Activated CD4-positive, alpha-beta T cell treated with anti-CD3 and anti-CD28 coated beads, Interleukin-2, amount 10 ng/mL, durations not matched to agents 24 days and 14 days (primary cell): ENCODE results near the gene TMEM245. TPM values are rescaled to one million over a fixed set of nuclear protein-coding genes. Genes with fewer than 3 reads are reported as not detected.

Source experiments
- DNase-seq: peaks from one replicate; pipeline ENCODE4 v3.0.0; 2022
- H3K27ac Mint-ChIP-seq: one replicate; pipeline ENCODE4 v1.8.0; 2022; ENCODE audit warnings: mild to moderate bottlenecking, mixed read lengths
- H3K27me3 Mint-ChIP-seq: one replicate; pipeline ENCODE4 v1.8.0; 2022; ENCODE audit warnings: mixed read lengths
- H3K36me3 Mint-ChIP-seq: one replicate; pipeline ENCODE4 v1.8.0; 2022; ENCODE audit warnings: low read depth, mild to moderate bottlenecking, mixed read lengths
- H3K4me1 Mint-ChIP-seq: one replicate; pipeline ENCODE4 v1.8.0; 2021; ENCODE audit warnings: mixed read lengths
- H3K4me3 Mint-ChIP-seq: one replicate; pipeline ENCODE4 v1.8.0; 2022; ENCODE audit warnings: mild to moderate bottlenecking, moderate library complexity, mixed read lengths
- H3K9me3 Mint-ChIP-seq: one replicate; pipeline ENCODE4 v1.8.0; 2021; ENCODE audit warnings: mixed read lengths
- intact Hi-C: fragments of 100-400 bp; cut with micrococcal nuclease; formaldehyde crosslinking; loops from one replicate; pipeline ENCODE4 v1.15.1; 2023
- total RNA-seq: library from RNA; stranded (reverse); gene quantifications from 2 replicates; pipeline ENCODE4 v1.2.3, GENCODE V29; 2022

Gene TMEM245
- total RNA-seq, 1 donor from 2014 or later = 26.7 TPM

DNA sequence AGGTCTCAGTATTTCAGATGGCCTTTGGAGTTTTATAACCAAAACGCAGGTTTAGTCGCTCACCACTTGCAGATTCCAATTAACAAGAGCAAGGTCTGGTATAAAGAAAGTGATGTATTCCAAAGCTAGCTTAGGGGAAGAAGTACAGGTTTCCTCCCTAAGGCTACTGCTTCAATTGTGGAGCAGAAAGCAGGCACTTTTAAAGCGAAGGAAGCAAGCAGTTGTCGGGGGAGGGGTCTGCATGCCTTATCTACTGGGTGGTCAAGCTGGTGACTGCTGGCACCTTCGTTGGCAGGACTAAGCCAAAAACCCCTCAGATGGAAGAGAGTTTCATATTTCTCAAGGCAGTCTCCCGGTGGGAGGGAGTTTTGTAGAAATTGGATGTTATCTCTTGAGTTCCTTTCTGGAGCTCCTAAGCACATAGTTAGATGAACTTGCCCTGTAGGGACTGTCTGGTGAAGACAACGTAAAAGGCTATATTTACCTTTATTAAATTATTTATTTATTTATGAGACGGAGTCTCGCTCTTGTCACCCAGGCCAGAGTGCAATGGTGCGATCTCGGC lies 1.6 kb upstream of the TMEM245 start:
- no peak overlapping the region for H3K4me3 Mint-ChIP-seq
- H3K27me3 Mint-ChIP-seq = no peaks in the 10 kb centered on the region
- H3K9me3 Mint-ChIP-seq = peaks cover 3% of the 10 kb centered on the region
- no peak overlapping the region for H3K27ac Mint-ChIP-seq
- intact Hi-C loops = no loop called here
- DNase-seq = no peak
- H3K36me3 Mint-ChIP-seq = peaks cover 16% of the 10 kb centered on the region
- H3K4me1 Mint-ChIP-seq = peaks cover 26% of the 10 kb centered on the region

DNA sequence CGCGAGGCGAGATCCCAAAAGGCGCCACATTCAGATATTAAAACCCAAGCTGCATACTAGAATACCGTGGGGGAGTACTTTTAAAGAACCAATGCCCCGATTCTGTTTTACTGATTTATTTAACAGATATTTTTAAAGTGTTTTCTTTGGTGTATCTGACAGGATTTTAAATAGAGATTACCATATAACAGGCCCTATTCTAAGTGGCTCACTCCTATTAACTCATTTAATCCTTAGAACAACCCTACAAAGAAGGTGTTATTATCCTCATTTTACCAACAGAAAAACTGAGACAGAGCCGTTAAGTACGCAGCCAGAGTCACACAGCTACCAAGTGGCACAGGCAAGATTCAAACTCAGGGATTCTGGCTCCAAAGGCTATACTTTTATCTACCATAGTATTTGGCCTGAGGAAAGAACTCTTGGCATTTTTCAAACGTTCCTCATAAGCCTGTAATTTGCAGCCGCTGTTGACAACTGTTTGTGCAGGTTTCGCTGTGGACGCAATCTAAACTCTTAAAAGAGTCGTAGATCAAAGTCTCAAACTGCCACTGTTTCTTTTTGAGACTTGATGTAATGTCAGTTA lies 550 bp upstream of the TMEM245 start:
- Mint-ChIP-seq H3K36me3 (peaks cover 20% of the 10 kb centered on the region), H3K4me1 (peaks cover 32% of the 10 kb centered on the region), H3K4me3 (peak overlapping the region; percentile 90), H3K27me3 (no peaks in the 10 kb centered on the region), H3K27ac (peak overlapping the region; percentile 41), H3K9me3 (peaks cover 3% of the 10 kb centered on the region)
- no peak for DNase-seq
- intact Hi-C loops = loop anchor here (1.0 kb wide), 5 partner anchors 10 to 291 kb away; partner anchors contain the start of genes ABITRAM and ELP1

DNA sequence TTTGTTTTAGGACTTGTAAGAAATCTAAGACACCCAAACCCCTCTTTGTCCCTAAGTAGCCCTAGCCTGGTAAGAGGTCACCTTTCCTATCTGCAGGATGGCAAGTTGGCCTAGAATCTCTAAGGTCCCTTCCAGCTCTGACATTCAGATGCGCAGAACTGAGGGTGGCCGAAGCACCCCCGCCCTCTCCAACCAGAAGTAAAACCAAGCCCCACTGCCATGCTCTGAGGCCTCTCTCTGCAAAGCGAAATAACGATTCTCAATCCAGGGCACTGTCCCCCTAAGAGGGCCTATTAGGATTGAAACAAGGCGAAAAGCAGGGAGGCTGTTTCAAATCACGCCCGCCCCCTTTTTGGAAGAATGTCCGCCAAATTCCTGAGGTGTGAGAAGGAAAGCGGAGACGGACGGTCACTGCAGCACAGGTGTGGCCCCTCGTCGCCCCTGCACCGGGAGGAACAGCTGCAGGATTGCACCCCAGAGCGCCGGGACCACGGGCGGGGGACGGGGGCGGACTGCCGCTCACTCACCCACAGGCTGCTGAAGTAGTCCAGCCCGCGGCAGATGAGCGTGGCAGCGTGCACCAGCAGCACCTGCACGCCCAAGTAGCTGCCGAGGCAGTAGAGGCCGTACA lies 824 bp downstream of the TMEM245 start:
- H3K27ac Mint-ChIP-seq = peak overlapping the region; percentile 94
- peaks cover 45% of the 10 kb centered on the region for H3K4me1 Mint-ChIP-seq
- peak; percentile 76 for DNase-seq
- H3K4me3 Mint-ChIP-seq = peak overlapping the region; percentile 90
- peaks cover 3% of the 10 kb centered on the region for H3K9me3 Mint-ChIP-seq
- peaks cover 27% of the 10 kb centered on the region for H3K36me3 Mint-ChIP-seq
- intact Hi-C loops = loop anchor here (1.0 to 10.0 kb wide), 3 partner anchors 18 to 1136 kb away; partner anchors contain the start of gene TXN
- H3K27me3 Mint-ChIP-seq = no peaks in the 10 kb centered on the region

DNA sequence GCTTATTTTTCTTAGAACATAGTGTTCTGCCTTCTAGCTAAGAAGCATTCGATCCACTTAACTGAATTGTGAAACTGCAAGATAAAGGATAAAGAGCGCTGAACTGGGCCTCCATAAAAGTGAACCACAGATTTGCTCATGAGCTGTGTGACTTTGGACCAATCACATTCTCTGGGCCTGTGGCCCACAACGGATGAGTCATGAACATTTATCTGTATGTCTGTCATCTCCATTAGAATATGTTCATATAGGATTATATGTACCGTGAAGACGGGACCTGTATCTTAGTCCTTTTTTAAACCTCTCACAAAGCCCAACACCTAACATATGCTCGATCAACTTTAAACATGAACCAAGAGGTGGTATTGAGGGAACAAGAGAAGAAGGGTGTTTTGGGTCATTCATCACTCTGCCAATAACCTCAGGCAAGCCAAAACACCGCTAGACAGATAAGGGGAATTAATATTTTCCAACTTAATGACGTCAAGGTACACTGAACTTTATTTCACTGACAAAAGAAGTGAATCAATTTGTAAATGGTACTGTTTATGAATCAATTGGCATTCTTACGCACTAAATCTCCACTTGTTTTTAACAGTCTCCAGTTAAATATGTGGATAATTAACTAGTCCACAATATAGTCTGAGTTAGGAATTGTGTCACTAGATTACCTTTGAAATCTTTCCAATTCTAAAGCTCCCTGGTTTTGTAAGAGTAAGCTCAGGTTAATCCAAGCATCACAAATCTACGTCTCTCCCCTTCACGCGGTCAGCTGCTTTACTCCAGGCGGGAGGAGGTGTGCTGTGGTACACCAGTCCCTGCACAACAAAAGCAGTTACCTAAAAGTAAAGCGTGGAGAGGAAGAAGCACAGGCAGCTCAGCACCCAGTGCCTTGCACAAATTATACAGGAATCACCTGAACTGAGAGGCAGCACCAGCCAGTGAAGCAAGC lies 1.6 kb downstream of the TMEM245 start:
- intact Hi-C loops = loop anchor here (1.0 to 10.0 kb wide), 3 partner anchors 17 to 1137 kb away; partner anchors contain the start of gene TXN
- H3K36me3 Mint-ChIP-seq = peaks cover 29% of the 10 kb centered on the region
- peak overlapping the region; percentile 94 for H3K27ac Mint-ChIP-seq
- no peaks in the 10 kb centered on the region for H3K27me3 Mint-ChIP-seq
- peaks cover 50% of the 10 kb centered on the region for H3K4me1 Mint-ChIP-seq
- H3K9me3 Mint-ChIP-seq = peaks cover 3% of the 10 kb centered on the region
- DNase-seq = peak; percentile 81
- H3K4me3 Mint-ChIP-seq = peak overlapping the region; percentile 90

DNA sequence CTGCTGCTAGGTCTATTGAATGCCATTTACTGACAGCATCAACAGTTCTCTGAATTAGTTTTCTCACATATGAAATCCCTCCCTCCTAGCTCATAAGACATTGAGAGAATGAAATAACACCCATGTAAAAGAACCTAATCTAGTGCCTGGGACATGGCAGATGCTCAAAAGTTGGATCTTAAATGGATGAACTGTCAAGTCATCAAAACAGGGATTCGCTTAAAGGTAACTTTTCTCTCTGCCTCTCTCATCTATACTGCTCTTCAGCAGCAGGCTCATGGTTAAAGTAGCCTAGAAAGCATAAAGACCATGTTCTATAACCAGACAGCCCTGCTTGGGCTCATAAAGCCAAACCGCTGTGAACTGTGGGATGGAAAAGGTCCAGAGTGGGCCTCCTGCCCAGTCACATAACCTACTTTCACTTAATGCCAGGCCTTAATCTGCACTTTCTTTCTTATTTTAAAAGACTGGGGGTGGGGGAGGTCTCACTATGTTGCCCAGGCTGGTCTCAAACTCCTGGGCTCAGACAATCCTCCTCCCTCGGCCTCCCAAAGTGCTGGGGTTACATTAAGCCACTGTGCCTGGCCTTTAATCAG lies 3.7 kb downstream of the TMEM245 start:
- Mint-ChIP-seq H3K27me3 (no peaks in the 10 kb centered on the region), H3K4me3 (peak overlapping the region; percentile 17), H3K4me1 (peaks cover 55% of the 10 kb centered on the region), H3K9me3 (peaks cover 3% of the 10 kb centered on the region), H3K36me3 (peaks cover 32% of the 10 kb centered on the region), H3K27ac (no peak overlapping the region)
- intact Hi-C loops = loop anchor here (10.0 kb wide), 2 partner anchors 799 to 1139 kb away; partner anchors contain the start of gene TXN
- DNase-seq = no peak

DNA sequence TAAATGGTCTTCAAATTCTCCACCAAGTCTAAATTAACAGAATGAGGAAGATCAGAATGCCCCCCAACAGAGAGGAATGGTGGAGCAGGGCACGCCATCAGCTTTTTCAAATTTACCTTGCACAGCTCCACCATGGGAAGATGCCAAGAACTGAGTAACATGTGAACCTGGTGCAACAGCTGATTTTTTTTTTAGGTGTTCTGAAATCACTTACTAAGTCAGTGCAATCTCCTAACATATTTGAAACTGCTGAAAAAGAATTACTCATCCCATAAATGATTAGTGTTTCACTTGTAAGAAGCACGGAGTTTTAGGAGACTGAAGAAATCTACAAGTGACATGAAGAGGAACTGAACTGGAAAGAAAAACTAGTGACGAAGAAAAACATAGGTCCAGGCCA lies 5.1 kb downstream of the TMEM245 start:
- peak overlapping the region; percentile 10 for H3K27ac Mint-ChIP-seq
- intact Hi-C loops = loop anchor here (5.0 to 10.0 kb wide), 4 partner anchors 208 to 1140 kb away; partner anchors contain the start of genes EPB41L4B and TXN
- H3K9me3 Mint-ChIP-seq = peaks cover 3% of the 10 kb centered on the region
- H3K4me1 Mint-ChIP-seq = peaks cover 63% of the 10 kb centered on the region
- peak overlapping the region; percentile 36 for H3K4me3 Mint-ChIP-seq
- peaks cover 32% of the 10 kb centered on the region for H3K36me3 Mint-ChIP-seq
- DNase-seq = no peak
- H3K27me3 Mint-ChIP-seq = no peaks in the 10 kb centered on the region

DNA sequence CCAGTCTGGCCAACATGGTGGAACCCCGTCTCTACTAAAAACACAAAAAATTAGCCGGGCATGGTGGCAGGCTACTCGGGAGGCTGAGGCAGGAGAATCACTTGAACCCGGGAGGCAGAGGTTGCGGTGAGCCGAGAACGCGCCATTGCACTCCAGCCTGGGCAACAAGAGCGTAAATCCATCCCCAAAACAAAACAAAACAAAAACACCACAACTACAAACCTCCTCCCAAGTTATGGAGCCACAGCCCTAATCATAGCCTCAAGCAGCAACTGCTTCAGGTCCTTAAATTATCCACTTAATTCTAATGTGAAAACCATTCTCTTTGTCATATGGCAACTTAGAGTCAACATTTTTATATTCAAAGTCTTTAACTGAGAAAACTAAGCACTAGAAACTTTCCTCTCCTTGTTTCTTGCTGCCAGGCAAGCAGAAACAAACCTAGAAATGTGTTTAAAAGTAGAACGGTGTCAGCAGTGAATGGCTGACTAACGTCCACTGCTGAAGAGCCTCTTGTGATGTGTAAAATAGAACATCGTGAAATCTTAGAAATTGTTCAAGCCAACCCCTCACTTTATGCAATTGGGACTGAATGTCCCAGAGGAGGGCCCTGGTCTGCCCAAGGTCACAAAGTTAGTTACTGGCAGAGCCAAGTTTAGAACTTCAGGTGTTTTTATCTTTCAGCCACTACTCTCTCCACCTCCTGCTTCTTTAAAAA lies 5.7 kb downstream of the TMEM245 start:
- peak overlapping the region; percentile 10 for H3K27ac Mint-ChIP-seq
- H3K36me3 Mint-ChIP-seq = peaks cover 32% of the 10 kb centered on the region
- peaks cover 3% of the 10 kb centered on the region for H3K9me3 Mint-ChIP-seq

DNA sequence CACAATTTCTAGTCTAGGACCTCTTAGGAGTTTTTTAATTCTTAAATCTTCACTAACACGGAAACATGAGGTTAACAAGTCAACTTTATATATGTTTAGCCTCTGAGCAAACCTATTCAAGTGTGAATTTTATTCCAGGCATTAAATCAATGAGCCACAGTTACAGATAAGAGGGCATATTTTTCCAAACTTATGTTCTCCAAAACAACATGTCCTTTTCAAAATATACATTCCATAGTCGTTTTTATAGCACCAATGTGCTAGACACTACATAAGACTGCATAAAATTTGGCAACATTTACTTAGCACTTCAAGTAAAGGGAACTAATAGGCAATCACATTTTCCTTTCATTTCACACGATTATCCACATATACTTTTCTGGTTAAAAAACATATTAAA lies 6.5 kb downstream of the TMEM245 start:
- intact Hi-C loops = loop anchor here (5.0 to 10.0 kb wide), 4 partner anchors 209 to 1142 kb away; partner anchors contain the start of genes EPB41L4B and TXN
- H3K4me1 Mint-ChIP-seq = peaks cover 62% of the 10 kb centered on the region
- H3K27ac Mint-ChIP-seq = no peak overlapping the region
- H3K36me3 Mint-ChIP-seq = peaks cover 30% of the 10 kb centered on the region
- no peak for DNase-seq
- H3K27me3 Mint-ChIP-seq = no peaks in the 10 kb centered on the region
- H3K9me3 Mint-ChIP-seq = peaks cover 3% of the 10 kb centered on the region
- H3K4me3 Mint-ChIP-seq = no peak overlapping the region

More for the DNA sequence above, 5.7 kb downstream of the TMEM245 start:
- H3K27me3 Mint-ChIP-seq = no peaks in the 10 kb centered on the region
- intact Hi-C loops = loop anchor here (5.0 to 10.0 kb wide), 4 partner anchors 208 to 1141 kb away; partner anchors contain the start of genes EPB41L4B and TXN
- peaks cover 66% of the 10 kb centered on the region for H3K4me1 Mint-ChIP-seq
- H3K4me3 Mint-ChIP-seq = peak overlapping the region; percentile 36
- no peak for DNase-seq

DNA sequence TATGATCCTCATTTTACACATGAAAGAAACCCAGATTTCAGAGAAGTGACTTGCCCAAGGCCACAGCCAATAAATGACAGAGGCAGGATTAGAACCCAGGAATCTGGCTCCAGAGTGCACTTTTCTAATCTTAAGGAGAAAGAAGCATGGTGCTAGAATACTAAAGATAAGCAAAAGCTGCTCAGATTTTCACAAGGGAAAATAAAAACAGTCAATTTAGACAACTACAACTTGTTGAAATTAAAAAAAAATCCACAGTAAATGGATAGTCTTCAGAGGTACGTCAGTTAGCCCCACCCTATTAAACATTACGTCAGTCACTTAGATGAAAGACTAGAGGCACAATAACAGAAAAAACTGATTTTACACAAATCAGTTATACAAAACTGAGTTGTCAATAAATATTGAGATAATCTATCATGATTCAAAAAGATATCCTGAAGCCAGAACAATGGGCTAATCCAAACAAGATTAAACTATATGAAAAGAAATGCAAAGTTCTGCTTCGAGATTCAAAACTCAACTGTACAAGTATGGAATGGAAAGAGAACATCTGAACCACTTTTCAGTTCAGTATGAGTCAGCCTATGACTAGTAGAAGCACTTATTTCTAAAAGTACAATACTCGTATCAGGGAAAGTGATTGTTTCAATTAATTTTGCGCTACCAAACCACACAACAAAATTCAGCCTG lies 9.3 kb downstream of the TMEM245 start:
- intact Hi-C loops = loop anchor here (1.0 to 10.0 kb wide), 8 partner anchors 9 to 1144 kb away; partner anchors contain the start of genes EPB41L4B and TXN
- Mint-ChIP-seq H3K4me3 (peak overlapping the region; percentile 66), H3K36me3 (peaks cover 22% of the 10 kb centered on the region), H3K9me3 (no peaks in the 10 kb centered on the region), H3K27ac (peak overlapping the region; percentile 87), H3K4me1 (peaks cover 54% of the 10 kb centered on the region), H3K27me3 (no peaks in the 10 kb centered on the region)
- no peak for DNase-seq

DNA sequence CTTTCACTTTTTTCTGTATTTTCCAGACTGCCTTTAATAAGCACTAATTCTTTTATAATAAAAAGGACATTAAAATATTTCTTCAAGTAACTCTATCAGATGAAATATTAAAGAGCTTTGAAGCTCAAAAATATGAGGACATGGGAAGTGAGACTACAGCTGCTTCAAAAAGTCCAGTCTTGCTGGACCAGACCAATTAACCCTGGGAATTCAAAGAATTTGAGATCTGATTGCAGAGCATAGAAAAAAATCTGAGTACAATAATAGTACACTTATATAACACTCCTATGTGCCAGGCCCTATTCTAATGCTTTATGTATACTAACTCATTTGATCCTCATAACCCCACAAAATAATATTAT lies 9.8 kb downstream of the TMEM245 start:
- no peak overlapping the region for H3K4me3 Mint-ChIP-seq
- H3K9me3 Mint-ChIP-seq = no peaks in the 10 kb centered on the region

DNA sequence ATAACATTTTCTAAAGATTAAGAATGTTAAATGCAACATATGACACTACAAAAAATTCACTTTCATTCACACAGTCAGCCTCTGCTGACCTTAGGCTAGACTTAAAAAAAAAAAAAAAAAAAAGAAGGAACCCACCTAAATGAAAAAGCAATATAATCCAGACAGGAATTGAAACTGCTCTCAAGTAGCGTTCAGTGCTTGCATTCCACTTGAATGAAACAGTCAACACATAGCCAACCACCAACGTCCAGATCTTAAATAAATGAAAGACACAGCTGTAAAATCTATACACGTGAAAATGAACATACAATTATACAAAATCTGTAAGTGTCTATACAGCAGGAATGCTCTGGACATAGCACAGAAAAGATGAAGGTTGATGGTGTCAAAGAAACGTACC lies 11.4 kb downstream of the TMEM245 start:
- Mint-ChIP-seq H3K4me1 (peaks cover 41% of the 10 kb centered on the region), H3K4me3 (no peak overlapping the region), H3K27ac (no peak overlapping the region), H3K9me3 (peaks cover 4% of the 10 kb centered on the region), H3K27me3 (no peaks in the 10 kb centered on the region), H3K36me3 (peaks cover 32% of the 10 kb centered on the region)
- no peak for DNase-seq
- intact Hi-C loops = loop anchor here (10.0 kb wide), 1 partner anchor 1046 kb away; no protein-coding TSS in a partner anchor

More for the DNA sequence above, 9.8 kb downstream of the TMEM245 start:
- intact Hi-C loops = loop anchor here (1.0 to 10.0 kb wide), 9 partner anchors 9 to 1145 kb away; partner anchors contain the start of genes EPB41L4B and TXN
- Mint-ChIP-seq H3K27me3 (no peaks in the 10 kb centered on the region), H3K27ac (peak overlapping the region; percentile 24), H3K36me3 (peaks cover 27% of the 10 kb centered on the region), H3K4me1 (peaks cover 52% of the 10 kb centered on the region)
- DNase-seq = no peak
